Activated CD4-positive, alpha-beta T cell treated with anti-CD3 and anti-CD28 coated beads, Interleukin-2, amount 10 ng/mL, durations not matched to agents 24 days and 14 days (primary cell): Measurements from ENCODE around the gene HMHB1. TPM values are rescaled to one million over a fixed set of nuclear protein-coding genes. Genes with fewer than 3 reads are reported as not detected.

Source experiments
- DNase-seq: peaks from one replicate; pipeline ENCODE4 v3.0.0; 2022
- H3K27ac Mint-ChIP-seq: one replicate; pipeline ENCODE4 v1.8.0; 2022; ENCODE audit warnings: mild to moderate bottlenecking, mixed read lengths
- H3K27me3 Mint-ChIP-seq: one replicate; pipeline ENCODE4 v1.8.0; 2022; ENCODE audit warnings: mixed read lengths
- H3K36me3 Mint-ChIP-seq: one replicate; pipeline ENCODE4 v1.8.0; 2022; ENCODE audit warnings: low read depth, mild to moderate bottlenecking, mixed read lengths
- H3K4me1 Mint-ChIP-seq: one replicate; pipeline ENCODE4 v1.8.0; 2021; ENCODE audit warnings: mixed read lengths
- H3K4me3 Mint-ChIP-seq: one replicate; pipeline ENCODE4 v1.8.0; 2022; ENCODE audit warnings: mild to moderate bottlenecking, moderate library complexity, mixed read lengths
- H3K9me3 Mint-ChIP-seq: one replicate; pipeline ENCODE4 v1.8.0; 2021; ENCODE audit warnings: mixed read lengths
- intact Hi-C: fragments of 100-400 bp; cut with micrococcal nuclease; formaldehyde crosslinking; loops from one replicate; pipeline ENCODE4 v1.15.1; 2023
- total RNA-seq: library from RNA; stranded (reverse); gene quantifications from 2 replicates; pipeline ENCODE4 v1.2.3, GENCODE V29; 2022

HMHB1 gene
- total RNA-seq: not detected in 2 replicates

GRCh38 chr5:143812085-143812705 is at the start of gene HMHB1:
TSS of gene HMHB1 (plus strand) at chr5:143812161.
- H3K4me1 Mint-ChIP-seq: peaks cover 17% of the 10 kb centered on the region
- peak; percentile 63 for DNase-seq
- H3K9me3 Mint-ChIP-seq: no peaks in the 10 kb centered on the region
- peak within 1 kb of the TSS; percentile 77 for H3K4me3 Mint-ChIP-seq
- no peaks in the 10 kb centered on the region for H3K36me3 Mint-ChIP-seq
- peak within 1 kb of the TSS; percentile 71 for H3K27ac Mint-ChIP-seq
- intact Hi-C loops: no loop called here
- H3K27me3 Mint-ChIP-seq: peaks cover 3% of the 10 kb centered on the region

DNA sequence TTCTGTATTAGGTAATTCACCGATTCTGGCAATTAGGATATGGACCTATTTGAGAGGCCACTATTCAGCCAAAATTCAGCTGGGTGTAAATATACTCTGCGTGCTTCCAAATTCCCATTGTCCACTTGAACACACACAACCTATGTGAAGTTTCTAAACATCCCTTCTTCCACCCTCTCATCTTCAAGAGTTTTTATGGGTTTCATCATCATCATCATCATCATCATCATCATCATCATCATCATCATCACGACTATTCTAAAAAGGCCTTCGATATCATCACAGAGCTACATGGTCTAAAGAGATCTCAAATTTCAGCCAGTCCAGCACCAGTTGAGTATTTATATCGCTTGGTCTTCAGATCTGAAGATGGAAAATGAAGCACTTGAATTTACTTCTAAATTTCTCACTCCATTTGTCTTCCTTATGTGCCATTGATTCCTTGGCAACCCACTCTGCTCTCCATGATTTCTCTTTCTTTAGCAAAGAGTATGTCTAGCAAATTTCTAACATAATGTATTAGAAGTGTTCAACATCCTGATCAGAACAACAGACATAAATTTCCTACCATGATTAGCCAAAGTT is 49.2 kb upstream of the HMHB1 start:
- intact Hi-C loops: no loop called here
- Mint-ChIP-seq H3K27ac (no peak overlapping the region), H3K4me3 (no peak overlapping the region), H3K4me1 (peaks cover 2% of the 10 kb centered on the region), H3K36me3 (no peaks in the 10 kb centered on the region), H3K27me3 (peaks cover 16% of the 10 kb centered on the region), H3K9me3 (peaks cover 6% of the 10 kb centered on the region)
- DNase-seq: no peak

DNA sequence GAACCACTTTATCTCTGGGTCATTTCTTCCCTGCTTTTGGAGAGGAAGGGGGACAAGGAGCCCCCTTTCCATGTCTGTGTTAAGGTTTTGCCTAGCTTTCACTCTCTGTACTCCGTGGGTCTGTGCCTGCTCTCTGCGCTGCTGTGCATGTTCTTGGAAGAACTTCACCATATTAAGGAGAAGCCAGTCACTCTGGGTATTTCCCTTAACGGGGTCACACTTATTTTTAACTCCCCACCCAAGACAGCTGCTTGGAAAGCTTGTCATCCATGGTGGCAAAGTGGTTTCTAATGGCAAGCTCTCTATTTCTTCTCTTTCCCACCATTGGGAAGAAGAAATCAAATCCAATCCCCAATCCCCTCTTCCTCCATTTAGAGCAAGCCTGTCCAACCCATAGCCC is 44.8 kb upstream of the HMHB1 start:
- peaks cover 19% of the 10 kb centered on the region for H3K27me3 Mint-ChIP-seq
- no peaks in the 10 kb centered on the region for H3K36me3 Mint-ChIP-seq
- H3K4me3 Mint-ChIP-seq: no peak overlapping the region
- no peaks in the 10 kb centered on the region for H3K9me3 Mint-ChIP-seq
- no peaks in the 10 kb centered on the region for H3K4me1 Mint-ChIP-seq
- intact Hi-C loops: no loop called here
- H3K27ac Mint-ChIP-seq: no peak overlapping the region
- no peak for DNase-seq

- H3K27me3 Mint-ChIP-seq: peaks cover 19% of the 10 kb centered on the region
- intact Hi-C loops: no loop called here
- no peaks in the 10 kb centered on the region for H3K4me1 Mint-ChIP-seq
- H3K27ac Mint-ChIP-seq: no peak overlapping the region
- no peak overlapping the region for H3K4me3 Mint-ChIP-seq
- no peaks in the 10 kb centered on the region for H3K9me3 Mint-ChIP-seq
- DNase-seq: no peak
- H3K36me3 Mint-ChIP-seq: no peaks in the 10 kb centered on the region
Measured at GRCh38 chr5:143769026-143769786, 42.8 kb upstream of the HMHB1 start.

GRCh38 chr5:143770450-143770849 is 41.5 kb upstream of the HMHB1 start:
- no peak for DNase-seq
- Mint-ChIP-seq H3K36me3 (no peaks in the 10 kb centered on the region), H3K27me3 (peaks cover 15% of the 10 kb centered on the region), H3K9me3 (no peaks in the 10 kb centered on the region), H3K4me1 (peaks cover 1% of the 10 kb centered on the region), H3K27ac (no peak overlapping the region), H3K4me3 (no peak overlapping the region)
- intact Hi-C loops: no loop called here

DNA sequence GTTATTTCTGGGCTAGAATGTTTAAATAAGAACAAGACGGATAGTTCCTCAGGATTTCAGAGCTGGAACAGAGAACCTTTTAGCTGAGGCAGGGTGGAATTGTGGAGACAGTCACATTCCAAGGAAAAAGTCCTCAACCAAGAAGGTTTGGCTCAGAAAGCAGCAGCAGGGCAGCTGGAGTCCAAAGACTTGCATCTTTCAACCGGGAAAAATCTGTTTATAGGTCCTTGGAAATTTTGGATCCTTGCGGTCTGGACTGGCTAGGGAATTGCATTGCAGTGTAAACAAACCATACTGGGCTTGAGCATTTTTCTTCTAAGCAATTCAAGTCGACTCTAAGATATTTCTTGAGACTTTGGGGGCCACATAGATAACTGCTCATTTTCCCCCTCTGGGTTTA is 40.8 kb upstream of the HMHB1 start:
- no peak for DNase-seq
- H3K4me3 Mint-ChIP-seq: no peak overlapping the region
- H3K9me3 Mint-ChIP-seq: no peaks in the 10 kb centered on the region
- intact Hi-C loops: no loop called here
- peaks cover 14% of the 10 kb centered on the region for H3K27me3 Mint-ChIP-seq
- peaks cover 2% of the 10 kb centered on the region for H3K4me1 Mint-ChIP-seq
- no peaks in the 10 kb centered on the region for H3K36me3 Mint-ChIP-seq
- H3K27ac Mint-ChIP-seq: no peak overlapping the region

GRCh38 chr5:143771602-143772001 is 40.4 kb upstream of the HMHB1 start:
- no peaks in the 10 kb centered on the region for H3K36me3 Mint-ChIP-seq
- peaks cover 12% of the 10 kb centered on the region for H3K27me3 Mint-ChIP-seq

DNA sequence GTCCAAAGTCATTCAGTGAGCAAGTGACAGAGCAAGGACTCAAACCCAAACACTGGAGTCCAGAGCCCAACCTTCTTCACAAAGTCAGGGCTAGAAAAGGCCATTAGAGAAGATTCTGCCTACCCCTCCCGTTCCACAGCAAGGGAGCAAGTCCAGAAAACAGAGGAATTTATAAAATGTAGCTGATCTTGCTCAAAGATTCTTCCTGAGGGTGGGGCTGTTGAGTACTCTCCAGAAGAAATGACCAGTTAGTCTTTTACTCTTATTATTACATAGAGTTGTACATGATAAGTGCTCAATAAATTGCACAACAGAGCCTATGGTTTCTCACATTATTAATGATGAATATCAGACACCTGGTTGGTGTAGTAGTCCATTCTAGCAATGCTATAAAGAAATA is 39.3 kb upstream of the HMHB1 start:
- intact Hi-C loops: no loop called here
- peaks cover 2% of the 10 kb centered on the region for H3K4me1 Mint-ChIP-seq
- H3K9me3 Mint-ChIP-seq: no peaks in the 10 kb centered on the region
- H3K4me3 Mint-ChIP-seq: no peak overlapping the region
- no peak for DNase-seq
- H3K27ac Mint-ChIP-seq: no peak overlapping the region
- H3K27me3 Mint-ChIP-seq: peaks cover 6% of the 10 kb centered on the region
- no peaks in the 10 kb centered on the region for H3K36me3 Mint-ChIP-seq

More at GRCh38 chr5:143771602-143772001, 40.4 kb upstream of the HMHB1 start:
- intact Hi-C loops: no loop called here
- H3K4me1 Mint-ChIP-seq: peaks cover 2% of the 10 kb centered on the region
- H3K4me3 Mint-ChIP-seq: no peak overlapping the region
- no peak for DNase-seq
- no peak overlapping the region for H3K27ac Mint-ChIP-seq
- no peaks in the 10 kb centered on the region for H3K9me3 Mint-ChIP-seq

GRCh38 chr5:143775258-143775657 is 36.7 kb upstream of the HMHB1 start:
- no peak for DNase-seq
- Mint-ChIP-seq H3K4me1 (peaks cover 2% of the 10 kb centered on the region), H3K27ac (no peak overlapping the region)

GRCh38 chr5:143776951-143777350 is 35.0 kb upstream of the HMHB1 start:
- Mint-ChIP-seq H3K36me3 (no peaks in the 10 kb centered on the region), H3K4me3 (no peak overlapping the region), H3K27ac (no peak overlapping the region), H3K27me3 (no peaks in the 10 kb centered on the region), H3K4me1 (peaks cover 2% of the 10 kb centered on the region), H3K9me3 (peaks cover 11% of the 10 kb centered on the region)
- intact Hi-C loops: no loop called here
- no peak for DNase-seq

More at GRCh38 chr5:143775258-143775657, 36.7 kb upstream of the HMHB1 start:
- Mint-ChIP-seq H3K27me3 (no peaks in the 10 kb centered on the region), H3K4me3 (no peak overlapping the region), H3K9me3 (peaks cover 9% of the 10 kb centered on the region), H3K36me3 (no peaks in the 10 kb centered on the region)
- intact Hi-C loops: no loop called here

GRCh38 chr5:143779506-143779905 is 32.5 kb upstream of the HMHB1 start:
- intact Hi-C loops: no loop called here
- Mint-ChIP-seq H3K4me1 (peaks cover 2% of the 10 kb centered on the region), H3K27ac (no peak overlapping the region)

DNA sequence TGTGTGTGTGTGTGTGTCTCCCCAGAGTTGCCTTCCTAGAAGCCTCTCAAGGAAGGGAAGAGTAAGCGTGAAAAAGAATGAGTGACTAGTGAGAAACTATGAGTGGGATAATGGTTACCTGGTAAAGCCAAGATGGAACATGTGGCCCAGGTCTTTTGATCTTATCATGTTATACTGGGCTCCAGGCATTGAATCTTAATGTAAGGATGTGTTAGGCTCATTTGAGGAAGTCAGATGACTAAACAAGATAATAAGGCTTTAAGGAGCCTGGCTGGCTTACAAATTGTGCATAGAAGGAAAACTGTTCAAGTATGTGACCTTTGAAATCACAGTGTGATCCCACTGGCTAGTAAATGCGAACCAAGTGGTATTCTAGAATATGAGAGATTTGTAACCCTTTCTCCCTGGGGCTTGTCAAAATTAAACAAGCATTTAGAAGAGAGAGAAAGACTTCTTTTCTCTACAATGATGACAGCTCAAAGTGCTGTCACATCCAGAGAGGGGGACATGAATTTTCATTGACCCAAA is 29.9 kb upstream of the HMHB1 start:
- no peak for DNase-seq
- no peaks in the 10 kb centered on the region for H3K4me1 Mint-ChIP-seq
- intact Hi-C loops: no loop called here
- no peaks in the 10 kb centered on the region for H3K36me3 Mint-ChIP-seq
- peaks cover 11% of the 10 kb centered on the region for H3K27me3 Mint-ChIP-seq
- no peak overlapping the region for H3K27ac Mint-ChIP-seq
- peaks cover 18% of the 10 kb centered on the region for H3K9me3 Mint-ChIP-seq
- H3K4me3 Mint-ChIP-seq: no peak overlapping the region

More at GRCh38 chr5:143779506-143779905, 32.5 kb upstream of the HMHB1 start:
- DNase-seq: no peak
- H3K27me3 Mint-ChIP-seq: peaks cover 6% of the 10 kb centered on the region
- no peak overlapping the region for H3K4me3 Mint-ChIP-seq
- no peaks in the 10 kb centered on the region for H3K36me3 Mint-ChIP-seq
- H3K9me3 Mint-ChIP-seq: peaks cover 18% of the 10 kb centered on the region

GRCh38 chr5:143782588-143783386 is 29.2 kb upstream of the HMHB1 start:
- H3K36me3 Mint-ChIP-seq: no peaks in the 10 kb centered on the region
- no peak overlapping the region for H3K4me3 Mint-ChIP-seq
- no peak overlapping the region for H3K27ac Mint-ChIP-seq
- intact Hi-C loops: no loop called here
- peaks cover 18% of the 10 kb centered on the region for H3K9me3 Mint-ChIP-seq
- peaks cover 11% of the 10 kb centered on the region for H3K27me3 Mint-ChIP-seq
- no peak for DNase-seq
- no peaks in the 10 kb centered on the region for H3K4me1 Mint-ChIP-seq
